Cardiac fibroblast (primary cell): ENCODE measurements around the gene CNGA3.
"Not testable (repeated sequence)": the region's sequence is repeated elsewhere in the genome, so short reads cannot be mapped to it uniquely, and the experiment has no call there.

Source experiments
- DNase-seq, 2 donors: peaks; one replicate each; pipeline versions ENCODE4 v3.0.0 to v3.0.0-alpha.2; 2010; ENCODE audit warnings: low read depth in 2 of 2
- H3K4me3 ChIP-seq, 2 donors: replicated peaks in 1 of 2; 1 replicate in 1 of 2; 2 replicates in 1 of 2; pipeline ENCODE4 v1.5.1; 2011; ENCODE audit warnings: low read depth in 2 of 2, low read length in 2 of 2, mild to moderate bottlenecking in 2 of 2, moderate library complexity in 1 of 2
- TF ChIP-seq, protein P1 (sequence below): IDR thresholded peaks from one replicate; pipeline ENCODE4 v1.5.1; 2011; ENCODE audit warnings: low read depth, mild to moderate bottlenecking, low read length, inconsistent platforms

CNGA3 gene

DNA sequence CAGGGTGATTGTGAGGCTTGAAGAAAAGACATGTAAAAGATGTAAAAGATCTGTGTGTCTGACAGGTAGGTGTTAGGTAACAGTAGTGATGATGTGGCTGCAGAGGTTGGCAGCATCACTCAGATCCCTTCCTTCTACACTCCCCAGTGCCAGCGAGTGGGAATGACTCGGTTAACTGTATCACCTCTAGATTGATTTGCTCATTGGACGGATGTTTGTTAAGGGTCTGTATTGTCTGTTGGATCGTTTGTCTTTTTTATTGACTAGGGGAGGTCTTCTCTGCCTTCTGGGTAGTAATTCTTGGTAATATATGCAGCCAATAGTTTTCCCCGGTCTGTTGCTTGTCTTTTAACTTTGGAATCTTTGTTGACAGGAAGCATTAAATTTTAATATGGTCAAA is 44.8 kb upstream of the CNGA3 start:
- DNase-seq, result no peak
- H3K4me3 ChIP-seq, result no peak overlapping the region
- TF ChIP-seq, protein P1, sequence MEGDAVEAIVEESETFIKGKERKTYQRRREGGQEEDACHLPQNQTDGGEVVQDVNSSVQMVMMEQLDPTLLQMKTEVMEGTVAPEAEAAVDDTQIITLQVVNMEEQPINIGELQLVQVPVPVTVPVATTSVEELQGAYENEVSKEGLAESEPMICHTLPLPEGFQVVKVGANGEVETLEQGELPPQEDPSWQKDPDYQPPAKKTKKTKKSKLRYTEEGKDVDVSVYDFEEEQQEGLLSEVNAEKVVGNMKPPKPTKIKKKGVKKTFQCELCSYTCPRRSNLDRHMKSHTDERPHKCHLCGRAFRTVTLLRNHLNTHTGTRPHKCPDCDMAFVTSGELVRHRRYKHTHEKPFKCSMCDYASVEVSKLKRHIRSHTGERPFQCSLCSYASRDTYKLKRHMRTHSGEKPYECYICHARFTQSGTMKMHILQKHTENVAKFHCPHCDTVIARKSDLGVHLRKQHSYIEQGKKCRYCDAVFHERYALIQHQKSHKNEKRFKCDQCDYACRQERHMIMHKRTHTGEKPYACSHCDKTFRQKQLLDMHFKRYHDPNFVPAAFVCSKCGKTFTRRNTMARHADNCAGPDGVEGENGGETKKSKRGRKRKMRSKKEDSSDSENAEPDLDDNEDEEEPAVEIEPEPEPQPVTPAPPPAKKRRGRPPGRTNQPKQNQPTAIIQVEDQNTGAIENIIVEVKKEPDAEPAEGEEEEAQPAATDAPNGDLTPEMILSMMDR, result no peak

DNA sequence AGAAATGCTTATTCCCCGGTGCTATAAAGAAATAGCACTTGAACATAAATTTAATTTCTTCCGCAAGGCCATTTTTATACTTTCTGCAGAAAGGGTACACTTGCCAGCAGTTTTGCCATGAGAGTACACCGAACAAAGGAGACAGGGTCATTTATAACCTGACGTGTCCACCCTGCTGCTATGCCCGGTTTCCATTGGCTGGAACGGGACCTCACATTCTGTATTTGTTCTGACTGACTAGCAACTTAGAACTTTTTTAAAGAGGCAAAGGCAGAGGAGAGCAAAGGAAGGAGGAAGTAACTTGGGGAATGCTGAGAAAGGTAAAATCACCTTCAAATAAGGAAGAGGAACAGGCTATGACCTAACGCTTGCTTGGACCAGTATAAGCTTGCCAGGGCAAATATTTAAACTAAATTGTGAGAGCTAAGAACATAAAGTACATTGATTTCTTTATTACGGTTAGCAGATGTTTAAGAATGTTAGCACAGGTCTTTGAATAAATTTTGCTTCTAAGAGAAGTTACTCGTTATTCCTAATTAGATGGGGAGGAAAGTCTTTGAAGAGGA is 39.0 kb upstream of the CNGA3 start:
- not testable (repeated sequence) for H3K4me3 ChIP-seq, DNase-seq

DNA sequence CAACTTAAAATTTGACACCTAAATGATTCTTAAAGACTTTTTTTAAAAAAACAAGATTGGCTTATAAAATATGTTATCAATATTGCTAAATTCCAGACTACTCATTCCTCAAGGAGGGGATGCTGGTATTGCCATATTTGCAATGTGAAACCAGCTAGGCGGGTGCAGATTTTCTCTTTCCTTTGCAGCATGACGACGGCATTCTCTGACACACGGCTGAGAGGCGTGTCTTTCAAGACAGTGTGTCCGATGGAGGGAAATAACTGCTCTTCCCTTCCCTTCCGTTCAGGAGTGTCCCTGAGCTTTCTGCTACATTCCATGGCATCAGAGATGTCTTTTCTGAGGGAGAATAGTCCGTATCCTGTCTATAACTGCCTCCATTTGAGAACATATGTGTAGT is 38.2 kb upstream of the CNGA3 start:
- TF ChIP-seq, protein P1, result no peak
- no peak for DNase-seq
- H3K4me3 ChIP-seq, result no peak overlapping the region

DNA sequence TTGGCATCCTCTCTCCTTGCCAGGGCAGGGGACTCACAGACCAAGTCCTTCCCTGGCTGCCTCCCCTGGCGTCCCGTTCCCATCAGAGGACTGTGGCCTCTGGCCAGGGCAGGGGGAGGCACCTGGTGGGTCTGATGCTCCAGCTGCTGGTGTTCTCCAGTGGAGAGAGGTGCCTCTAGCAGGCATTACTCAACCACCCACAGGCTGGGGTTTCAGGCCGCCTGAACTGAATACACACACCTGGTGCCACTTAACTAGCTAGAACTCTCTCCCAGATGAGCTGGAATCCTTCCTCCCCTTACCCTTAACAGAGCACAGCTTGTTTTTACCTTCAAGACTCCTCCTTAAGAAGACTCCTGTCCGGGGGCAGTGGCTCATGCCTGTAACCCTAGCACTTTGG is 37.7 kb upstream of the CNGA3 start:
- H3K4me3 ChIP-seq, result no peak overlapping the region
- no peak for DNase-seq
- TF ChIP-seq, protein P1, result no peak

DNA sequence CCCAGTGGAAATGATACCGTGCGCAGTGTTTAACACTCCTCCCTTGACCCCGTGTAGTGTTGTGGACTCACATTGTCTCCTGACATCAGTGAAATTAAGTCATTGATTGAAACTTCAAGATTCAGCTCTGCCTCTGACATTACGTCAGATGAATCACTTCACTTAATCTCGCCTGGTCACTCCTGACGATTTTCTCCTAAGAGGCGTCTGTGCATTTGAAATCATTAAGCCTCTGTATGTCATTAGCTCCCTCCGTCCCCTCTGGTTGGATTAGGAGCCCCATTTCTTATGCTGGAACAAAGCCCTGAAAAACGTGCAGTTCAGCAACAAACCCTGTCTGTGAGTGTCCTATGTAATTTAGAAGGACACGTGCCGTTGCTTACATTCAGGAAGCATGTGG is 36.7 kb upstream of the CNGA3 start:
- DNase-seq, result no peak
- TF ChIP-seq, protein P1, result no peak
- H3K4me3 ChIP-seq, result no peak overlapping the region

DNA sequence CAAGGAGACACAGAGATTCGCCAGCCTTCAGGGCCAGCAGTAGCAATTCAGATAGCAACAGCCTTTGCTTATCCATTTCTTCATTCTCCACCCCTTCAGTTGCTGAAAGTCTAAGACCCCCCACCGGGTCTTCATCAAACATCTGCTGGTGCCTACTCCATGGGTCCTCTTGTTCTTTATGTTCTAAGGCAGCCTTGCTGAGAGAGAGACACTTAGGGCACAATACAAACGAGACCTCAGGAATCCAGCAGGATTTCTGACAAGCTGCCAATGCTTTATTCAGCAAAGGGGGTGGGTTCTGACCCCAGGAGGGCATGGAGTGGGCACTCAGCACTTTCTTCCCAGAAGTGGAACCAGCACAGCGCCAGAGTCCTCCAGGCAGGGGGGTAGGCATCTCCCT is 36.2 kb upstream of the CNGA3 start:
- no peak overlapping the region for H3K4me3 ChIP-seq
- TF ChIP-seq, protein P1, result no peak
- DNase-seq, result no peak

DNA sequence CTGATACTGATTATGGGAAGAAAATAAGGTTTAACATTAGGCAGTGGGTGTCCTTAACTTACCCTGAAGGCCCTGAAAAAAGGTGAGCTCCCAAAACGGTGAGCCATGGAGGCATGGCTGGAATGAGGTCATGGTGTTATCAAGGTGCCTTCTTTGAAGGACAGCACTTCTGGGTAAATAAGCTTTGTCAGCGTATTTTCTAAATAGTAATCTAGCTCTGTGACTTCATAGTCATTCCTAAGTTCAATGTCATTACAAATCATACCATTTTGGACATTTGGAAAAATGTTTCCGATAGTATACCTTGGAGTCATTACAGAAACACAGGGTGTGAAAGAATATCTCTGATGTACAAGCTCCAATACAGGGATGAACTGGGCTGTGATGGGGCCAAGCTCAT is 35.2 kb upstream of the CNGA3 start:
- no peak for DNase-seq
- H3K4me3 ChIP-seq, result no peak overlapping the region
- TF ChIP-seq, protein P1, result no peak
